ENCODE results near the gene HAPLN3.

GRCh38 chr15:88911766-88912118, 16.4 kb upstream of the HAPLN3 start:
- TF ChIP-seq, protein P1, sequence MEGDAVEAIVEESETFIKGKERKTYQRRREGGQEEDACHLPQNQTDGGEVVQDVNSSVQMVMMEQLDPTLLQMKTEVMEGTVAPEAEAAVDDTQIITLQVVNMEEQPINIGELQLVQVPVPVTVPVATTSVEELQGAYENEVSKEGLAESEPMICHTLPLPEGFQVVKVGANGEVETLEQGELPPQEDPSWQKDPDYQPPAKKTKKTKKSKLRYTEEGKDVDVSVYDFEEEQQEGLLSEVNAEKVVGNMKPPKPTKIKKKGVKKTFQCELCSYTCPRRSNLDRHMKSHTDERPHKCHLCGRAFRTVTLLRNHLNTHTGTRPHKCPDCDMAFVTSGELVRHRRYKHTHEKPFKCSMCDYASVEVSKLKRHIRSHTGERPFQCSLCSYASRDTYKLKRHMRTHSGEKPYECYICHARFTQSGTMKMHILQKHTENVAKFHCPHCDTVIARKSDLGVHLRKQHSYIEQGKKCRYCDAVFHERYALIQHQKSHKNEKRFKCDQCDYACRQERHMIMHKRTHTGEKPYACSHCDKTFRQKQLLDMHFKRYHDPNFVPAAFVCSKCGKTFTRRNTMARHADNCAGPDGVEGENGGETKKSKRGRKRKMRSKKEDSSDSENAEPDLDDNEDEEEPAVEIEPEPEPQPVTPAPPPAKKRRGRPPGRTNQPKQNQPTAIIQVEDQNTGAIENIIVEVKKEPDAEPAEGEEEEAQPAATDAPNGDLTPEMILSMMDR (IDR thresholded peaks at IDR 0.05) = no peak
- TF ChIP-seq POLR2A (IDR thresholded peaks at IDR 0.05) = no peak
